SK-N-SH treated with all-trans-retinoic acid at 6 μM for 48 hours (cell line): Measurements from ENCODE around the gene LMBR1.

ENCODE experiments used
- ATAC-seq: fragments of 200-7000 bp; cut with Tn5 transposase; 3 replicates; pipeline ENCODE4 v1.9.1; 2020; ENCODE audit warnings: mild to moderate bottlenecking, moderate library complexity
- BACH2 ChIP-seq: fragments of 250-450 bp; sonication (Bioruptor Pico); IDR thresholded peaks from 2 replicates; pipeline ENCODE4 v1.9.0; 2021; ENCODE audit warnings: mild to moderate bottlenecking, borderline replicate concordance
- CSDC2 ChIP-seq: fragments of 250-450 bp; sonication (Bioruptor Pico); IDR thresholded peaks from 2 replicates; pipeline ENCODE4 v1.5.0; 2020; ENCODE audit warnings: mild to moderate bottlenecking, moderate library complexity
- ESRRG ChIP-seq: fragments of 250-450 bp; sonication (Bioruptor Pico); IDR thresholded peaks from 2 replicates; pipeline ENCODE4 v1.6.1; 2021; ENCODE audit warnings: mild to moderate bottlenecking
- GLIS3 ChIP-seq: fragments of 250-450 bp; sonication (Bioruptor Pico); IDR thresholded peaks from 2 replicates; pipeline ENCODE4 v1.5.0; 2020; ENCODE audit warnings: mild to moderate bottlenecking, moderate library complexity
- ISL1 ChIP-seq: fragments of 250-450 bp; sonication (Bioruptor Pico); IDR thresholded peaks from 2 replicates; pipeline ENCODE4 v2.1.2; 2022; ENCODE audit warnings: mild to moderate bottlenecking, moderate library complexity
- PPARA ChIP-seq: fragments of 250-450 bp; sonication (Bioruptor Pico); IDR thresholded peaks from 2 replicates; pipeline ENCODE4 v1.5.0; 2020; ENCODE audit warnings: mild to moderate bottlenecking, borderline replicate concordance
- RARB ChIP-seq: fragments of 250-450 bp; sonication (Bioruptor Pico); IDR thresholded peaks from 2 replicates; pipeline ENCODE4 v1.8.0; 2021; ENCODE audit warnings: mild to moderate bottlenecking, moderate library complexity
- SNAI2 ChIP-seq: fragments of 250-450 bp; sonication (Bioruptor Pico); IDR thresholded peaks from 2 replicates; pipeline ENCODE4 v1.5.0; 2020; ENCODE audit warnings: mild to moderate bottlenecking, moderate library complexity
- TCF4 ChIP-seq: fragments of 250-450 bp; sonication (Bioruptor Pico); IDR thresholded peaks from 2 replicates; pipeline ENCODE4 v1.8.0; 2021; ENCODE audit warnings: mild to moderate bottlenecking, moderate library complexity, borderline replicate concordance
- TOX ChIP-seq: fragments of 250-450 bp; sonication (Bioruptor Pico); IDR thresholded peaks from 2 replicates; pipeline ENCODE4 v1.8.0; 2021; ENCODE audit warnings: mild to moderate bottlenecking, moderate library complexity, borderline replicate concordance
- ZC3H10 ChIP-seq: fragments of 250-450 bp; sonication (Bioruptor Pico); IDR thresholded peaks from 2 replicates; pipeline ENCODE4 v1.5.1; 2021; ENCODE audit warnings: mild to moderate bottlenecking, moderate library complexity
- ZFP3 ChIP-seq: fragments of 250-450 bp; sonication (Bioruptor Pico); IDR thresholded peaks from 2 replicates; pipeline ENCODE4 v1.5.0; 2020; ENCODE audit warnings: mild to moderate bottlenecking, moderate library complexity
- ZFP30 ChIP-seq: fragments of 450-650 bp; formaldehyde crosslinking; IDR thresholded peaks from 2 replicates; pipeline ENCODE4 v1.5.0; 2022; ENCODE audit warnings: mild to moderate bottlenecking, moderate library complexity
- ZNF565 ChIP-seq: fragments of 450-650 bp; formaldehyde crosslinking; conservative IDR thresholded peaks from 2 replicates; pipeline ENCODE4 v1.5.0; 2020; ENCODE audit warnings: low read depth, mild to moderate bottlenecking, moderate library complexity
- ZNF70 ChIP-seq: fragments of 450-650 bp; formaldehyde crosslinking; IDR thresholded peaks from 2 replicates; pipeline ENCODE4 v1.5.0; 2020; ENCODE audit warnings: mild to moderate bottlenecking, moderate library complexity
- ZNF8 ChIP-seq: fragments of 450-650 bp; formaldehyde crosslinking; IDR thresholded peaks from 2 replicates; pipeline ENCODE4 v1.5.0; 2020; ENCODE audit warnings: mild to moderate bottlenecking, moderate library complexity
- TF ChIP-seq, protein P1 (sequence below): fragments of 250-450 bp; sonication (Bioruptor Pico); IDR thresholded peaks from 2 replicates; pipeline ENCODE4 v1.8.0; 2020; ENCODE audit warnings: mild to moderate bottlenecking, moderate library complexity, borderline replicate concordance
- TF ChIP-seq, protein P2 (sequence below): fragments of 250-450 bp; sonication (Bioruptor Pico); IDR thresholded peaks from 2 replicates; pipeline ENCODE4 v1.5.0; 2020; ENCODE audit warnings: mild to moderate bottlenecking, moderate library complexity
- TF ChIP-seq, protein P3 (sequence below): fragments of 250-450 bp; sonication (Bioruptor Pico); IDR thresholded peaks from 2 replicates; pipeline ENCODE4 v1.8.0; 2021; ENCODE audit warnings: low read depth, mild to moderate bottlenecking, moderate library complexity, borderline replicate concordance
- TF ChIP-seq, protein P4 (sequence below): fragments of 250-450 bp; sonication (Bioruptor Pico); IDR thresholded peaks from 2 replicates; pipeline ENCODE4 v1.5.1; 2021; ENCODE audit warnings: mild to moderate bottlenecking, moderate library complexity
- TF ChIP-seq, protein P5 (sequence below): fragments of 250-450 bp; sonication (Bioruptor Pico); IDR thresholded peaks from 2 replicates; pipeline ENCODE4 v1.5.1; 2020; ENCODE audit warnings: low read depth, mild to moderate bottlenecking, moderate library complexity

LMBR1 gene

DNA sequence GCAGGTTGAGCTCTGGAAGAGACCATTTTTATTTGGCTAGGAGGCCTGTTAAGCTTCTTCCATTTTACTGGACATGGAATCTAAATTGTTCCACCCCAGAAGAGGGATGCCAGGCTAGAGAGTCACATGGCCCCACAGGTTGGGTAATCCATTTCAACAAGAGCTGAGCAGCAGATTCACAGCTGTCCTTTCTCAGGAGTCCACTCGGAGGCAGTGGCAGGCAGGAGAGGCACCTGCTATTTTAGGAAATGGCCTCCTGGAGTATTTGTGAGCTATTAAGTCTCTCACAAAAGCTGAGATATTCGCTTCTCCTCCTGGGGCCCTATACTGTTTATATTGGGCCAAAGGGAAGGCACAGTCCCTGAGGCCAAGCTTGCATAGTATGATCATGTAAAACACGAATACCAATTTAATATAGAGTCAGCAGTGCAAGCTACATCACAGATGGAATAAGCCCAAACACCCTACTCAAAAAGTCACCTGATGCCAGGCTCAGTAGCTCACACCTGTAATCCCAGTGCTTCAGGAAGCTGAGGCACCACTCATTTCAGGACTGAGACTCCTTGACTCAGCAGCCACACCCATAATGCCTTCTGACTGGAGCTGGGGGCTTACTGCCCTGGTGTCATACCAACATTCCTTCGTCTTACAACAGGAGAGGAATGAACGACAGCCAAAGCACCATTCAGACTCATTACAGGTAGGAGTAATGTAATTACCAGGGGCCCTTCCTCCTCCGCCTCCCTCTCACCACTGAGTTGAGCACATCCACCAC, 124.1 kb downstream of the LMBR1 start:
- TF ChIP-seq, protein P1, sequence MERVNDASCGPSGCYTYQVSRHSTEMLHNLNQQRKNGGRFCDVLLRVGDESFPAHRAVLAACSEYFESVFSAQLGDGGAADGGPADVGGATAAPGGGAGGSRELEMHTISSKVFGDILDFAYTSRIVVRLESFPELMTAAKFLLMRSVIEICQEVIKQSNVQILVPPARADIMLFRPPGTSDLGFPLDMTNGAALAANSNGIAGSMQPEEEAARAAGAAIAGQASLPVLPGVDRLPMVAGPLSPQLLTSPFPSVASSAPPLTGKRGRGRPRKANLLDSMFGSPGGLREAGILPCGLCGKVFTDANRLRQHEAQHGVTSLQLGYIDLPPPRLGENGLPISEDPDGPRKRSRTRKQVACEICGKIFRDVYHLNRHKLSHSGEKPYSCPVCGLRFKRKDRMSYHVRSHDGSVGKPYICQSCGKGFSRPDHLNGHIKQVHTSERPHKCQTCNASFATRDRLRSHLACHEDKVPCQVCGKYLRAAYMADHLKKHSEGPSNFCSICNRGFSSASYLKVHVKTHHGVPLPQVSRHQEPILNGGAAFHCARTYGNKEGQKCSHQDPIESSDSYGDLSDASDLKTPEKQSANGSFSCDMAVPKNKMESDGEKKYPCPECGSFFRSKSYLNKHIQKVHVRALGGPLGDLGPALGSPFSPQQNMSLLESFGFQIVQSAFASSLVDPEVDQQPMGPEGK: no peak
- TF ChIP-seq ZFP3 (CRISPR knock-in tag) (no peak), PPARA (no peak)
- no peak for ATAC-seq

DNA sequence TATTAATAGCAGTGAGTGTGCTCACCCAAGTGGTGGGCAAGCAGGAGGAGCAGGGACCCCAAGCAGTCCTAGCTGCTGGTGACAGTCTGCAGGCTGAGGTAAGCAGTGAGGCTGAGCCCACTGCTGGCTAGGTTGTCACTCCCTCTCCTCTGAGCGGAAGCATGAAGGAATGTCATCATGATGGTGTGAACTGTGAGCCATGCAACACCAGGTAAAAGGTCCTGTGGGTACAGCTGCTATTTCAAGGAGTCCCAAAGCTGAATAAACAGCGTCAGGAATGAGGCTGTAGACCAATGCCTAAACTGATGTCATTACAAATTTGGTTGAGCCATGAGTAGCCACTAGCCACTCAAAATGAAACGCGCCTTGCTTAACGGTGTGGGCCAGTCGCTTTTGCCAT, 126.3 kb downstream of the LMBR1 start:
- ATAC-seq: no peak
- TF ChIP-seq ZNF565 (CRISPR knock-in tag) (no peak), ZFP3 (CRISPR knock-in tag) (no peak), ZNF8 (CRISPR knock-in tag) (no peak), ESRRG (CRISPR knock-in tag) (no peak), ZNF70 (CRISPR knock-in tag) (no peak), BACH2 (CRISPR knock-in tag) (no peak), ISL1 (CRISPR knock-in tag) (no peak), SNAI2 (CRISPR knock-in tag) (no peak), ZC3H10 (CRISPR knock-in tag) (no peak), PPARA (no peak), TOX (CRISPR knock-in tag) (no peak), CSDC2 (CRISPR knock-in tag) (no peak), TCF4 (no peak), RARB (CRISPR knock-in tag) (no peak), GLIS3 (CRISPR knock-in tag) (no peak), ZFP30 (CRISPR knock-in tag) (no peak)
- TF ChIP-seq, protein P2, sequence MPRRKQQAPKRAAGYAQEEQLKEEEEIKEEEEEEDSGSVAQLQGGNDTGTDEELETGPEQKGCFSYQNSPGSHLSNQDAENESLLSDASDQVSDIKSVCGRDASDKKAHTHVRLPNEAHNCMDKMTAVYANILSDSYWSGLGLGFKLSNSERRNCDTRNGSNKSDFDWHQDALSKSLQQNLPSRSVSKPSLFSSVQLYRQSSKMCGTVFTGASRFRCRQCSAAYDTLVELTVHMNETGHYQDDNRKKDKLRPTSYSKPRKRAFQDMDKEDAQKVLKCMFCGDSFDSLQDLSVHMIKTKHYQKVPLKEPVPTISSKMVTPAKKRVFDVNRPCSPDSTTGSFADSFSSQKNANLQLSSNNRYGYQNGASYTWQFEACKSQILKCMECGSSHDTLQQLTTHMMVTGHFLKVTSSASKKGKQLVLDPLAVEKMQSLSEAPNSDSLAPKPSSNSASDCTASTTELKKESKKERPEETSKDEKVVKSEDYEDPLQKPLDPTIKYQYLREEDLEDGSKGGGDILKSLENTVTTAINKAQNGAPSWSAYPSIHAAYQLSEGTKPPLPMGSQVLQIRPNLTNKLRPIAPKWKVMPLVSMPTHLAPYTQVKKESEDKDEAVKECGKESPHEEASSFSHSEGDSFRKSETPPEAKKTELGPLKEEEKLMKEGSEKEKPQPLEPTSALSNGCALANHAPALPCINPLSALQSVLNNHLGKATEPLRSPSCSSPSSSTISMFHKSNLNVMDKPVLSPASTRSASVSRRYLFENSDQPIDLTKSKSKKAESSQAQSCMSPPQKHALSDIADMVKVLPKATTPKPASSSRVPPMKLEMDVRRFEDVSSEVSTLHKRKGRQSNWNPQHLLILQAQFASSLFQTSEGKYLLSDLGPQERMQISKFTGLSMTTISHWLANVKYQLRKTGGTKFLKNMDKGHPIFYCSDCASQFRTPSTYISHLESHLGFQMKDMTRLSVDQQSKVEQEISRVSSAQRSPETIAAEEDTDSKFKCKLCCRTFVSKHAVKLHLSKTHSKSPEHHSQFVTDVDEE: no peak
- TF ChIP-seq, protein P3, sequence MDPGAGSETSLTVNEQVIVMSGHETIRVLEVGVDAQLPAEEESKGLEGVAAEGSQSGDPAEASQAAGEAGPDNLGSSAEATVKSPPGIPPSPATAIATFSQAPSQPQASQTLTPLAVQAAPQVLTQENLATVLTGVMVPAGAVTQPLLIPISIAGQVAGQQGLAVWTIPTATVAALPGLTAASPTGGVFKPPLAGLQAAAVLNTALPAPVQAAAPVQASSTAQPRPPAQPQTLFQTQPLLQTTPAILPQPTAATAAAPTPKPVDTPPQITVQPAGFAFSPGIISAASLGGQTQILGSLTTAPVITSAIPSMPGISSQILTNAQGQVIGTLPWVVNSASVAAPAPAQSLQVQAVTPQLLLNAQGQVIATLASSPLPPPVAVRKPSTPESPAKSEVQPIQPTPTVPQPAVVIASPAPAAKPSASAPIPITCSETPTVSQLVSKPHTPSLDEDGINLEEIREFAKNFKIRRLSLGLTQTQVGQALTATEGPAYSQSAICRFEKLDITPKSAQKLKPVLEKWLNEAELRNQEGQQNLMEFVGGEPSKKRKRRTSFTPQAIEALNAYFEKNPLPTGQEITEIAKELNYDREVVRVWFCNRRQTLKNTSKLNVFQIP (CRISPR knock-in tag): no peak

DNA sequence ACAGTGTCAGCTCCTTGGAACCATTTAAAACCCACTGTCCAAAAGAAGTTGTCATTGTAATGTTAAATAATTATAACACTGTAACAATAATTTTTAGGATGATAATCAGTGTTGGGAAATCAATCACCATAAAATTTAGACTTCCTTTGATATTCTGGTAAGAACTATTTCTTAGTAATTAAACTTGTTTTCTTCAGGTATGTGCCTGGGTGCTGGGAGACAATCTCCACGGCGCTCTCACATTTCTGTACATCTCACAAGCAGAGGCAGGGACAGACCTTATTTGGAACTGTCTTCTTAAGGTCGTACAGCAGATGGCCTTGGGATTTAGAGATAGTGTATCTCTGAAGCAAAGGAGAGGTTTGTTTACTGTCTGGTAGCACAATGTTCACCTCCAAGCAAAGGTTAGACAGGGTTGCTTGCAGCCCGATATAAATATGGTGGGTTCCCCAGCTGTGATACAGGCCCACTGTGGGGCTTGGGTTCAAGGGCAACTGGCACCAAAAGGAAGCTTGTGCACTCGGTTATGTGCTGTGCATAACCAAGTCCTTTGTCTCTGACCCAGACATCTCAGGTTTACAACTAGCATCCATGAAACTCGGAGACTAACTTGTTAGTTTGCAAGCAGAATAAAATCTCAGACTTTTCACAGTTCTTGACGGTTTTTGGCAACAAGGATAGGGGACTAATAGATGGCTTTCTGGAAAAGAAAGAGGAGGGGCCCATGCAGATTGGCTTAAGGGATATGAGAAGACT, 126.9 kb downstream of the LMBR1 start:
- TF ChIP-seq, protein P4, sequence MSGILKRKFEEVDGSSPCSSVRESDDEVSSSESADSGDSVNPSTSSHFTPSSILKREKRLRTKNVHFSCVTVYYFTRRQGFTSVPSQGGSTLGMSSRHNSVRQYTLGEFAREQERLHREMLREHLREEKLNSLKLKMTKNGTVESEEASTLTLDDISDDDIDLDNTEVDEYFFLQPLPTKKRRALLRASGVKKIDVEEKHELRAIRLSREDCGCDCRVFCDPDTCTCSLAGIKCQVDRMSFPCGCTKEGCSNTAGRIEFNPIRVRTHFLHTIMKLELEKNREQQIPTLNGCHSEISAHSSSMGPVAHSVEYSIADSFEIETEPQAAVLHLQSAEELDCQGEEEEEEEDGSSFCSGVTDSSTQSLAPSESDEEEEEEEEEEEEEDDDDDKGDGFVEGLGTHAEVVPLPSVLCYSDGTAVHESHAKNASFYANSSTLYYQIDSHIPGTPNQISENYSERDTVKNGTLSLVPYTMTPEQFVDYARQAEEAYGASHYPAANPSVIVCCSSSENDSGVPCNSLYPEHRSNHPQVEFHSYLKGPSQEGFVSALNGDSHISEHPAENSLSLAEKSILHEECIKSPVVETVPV (CRISPR knock-in tag): no peak
- TF ChIP-seq ZNF565 (CRISPR knock-in tag): no peak
- TF ChIP-seq ISL1 (CRISPR knock-in tag): no peak
- TF ChIP-seq ZFP30 (CRISPR knock-in tag): no peak
- no peak for TF ChIP-seq ZNF8 (CRISPR knock-in tag)
- TF ChIP-seq BACH2 (CRISPR knock-in tag): no peak
- TF ChIP-seq CSDC2 (CRISPR knock-in tag): no peak
- no peak for TF ChIP-seq PPARA
- TF ChIP-seq, protein P1: no peak
- TF ChIP-seq RARB (CRISPR knock-in tag): no peak
- TF ChIP-seq, protein P5, sequence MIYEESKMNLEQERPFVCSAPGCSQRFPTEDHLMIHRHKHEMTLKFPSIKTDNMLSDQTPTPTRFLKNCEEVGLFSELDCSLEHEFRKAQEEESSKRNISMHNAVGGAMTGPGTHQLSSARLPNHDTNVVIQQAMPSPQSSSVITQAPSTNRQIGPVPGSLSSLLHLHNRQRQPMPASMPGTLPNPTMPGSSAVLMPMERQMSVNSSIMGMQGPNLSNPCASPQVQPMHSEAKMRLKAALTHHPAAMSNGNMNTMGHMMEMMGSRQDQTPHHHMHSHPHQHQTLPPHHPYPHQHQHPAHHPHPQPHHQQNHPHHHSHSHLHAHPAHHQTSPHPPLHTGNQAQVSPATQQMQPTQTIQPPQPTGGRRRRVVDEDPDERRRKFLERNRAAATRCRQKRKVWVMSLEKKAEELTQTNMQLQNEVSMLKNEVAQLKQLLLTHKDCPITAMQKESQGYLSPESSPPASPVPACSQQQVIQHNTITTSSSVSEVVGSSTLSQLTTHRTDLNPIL: no peak
- TF ChIP-seq, all 23 proteins: peak for 0
- no peak for ATAC-seq
